GM18907 (cell line): ENCODE data around the gene MTMR1.

Experiments
- ATAC-seq: cut with Tn5 transposase; IDR thresholded peaks from one replicate; pipeline ENCODE4 v1.9.1; 2021; ENCODE audit warnings: mild to moderate bottlenecking, moderate library complexity; ENCODE audit not compliant: unreplicated experiment

MTMR1 gene

GRCh38 chrX:150762258-150763165, 69.3 kb downstream of the MTMR1 start:
- ATAC-seq: no peak

GRCh38 chrX:150763303-150763797, 70.2 kb downstream of the MTMR1 start:
- ATAC-seq: no peak

GRCh38 chrX:150763810-150764209, 70.6 kb downstream of the MTMR1 start:
- no peak for ATAC-seq

- no peak for ATAC-seq
These were observed 72.0 kb downstream of the MTMR1 start for GRCh38 chrX:150765237-150765636.

- ATAC-seq: no peak
These were observed 72.7 kb downstream of the MTMR1 start for GRCh38 chrX:150765782-150766350.

- no peak for ATAC-seq
These were observed 73.3 kb downstream of the MTMR1 start for GRCh38 chrX:150766351-150767044.

- no peak for ATAC-seq
These were observed 73.8 kb downstream of the MTMR1 start for GRCh38 chrX:150767045-150767395.

- no peak for ATAC-seq
These were observed 74.4 kb downstream of the MTMR1 start for GRCh38 chrX:150767475-150768131.

GRCh38 chrX:150768132-150768485, 74.9 kb downstream of the MTMR1 start:
- no peak for ATAC-seq

GRCh38 chrX:150768580-150769190, 75.5 kb downstream of the MTMR1 start:
- ATAC-seq: no peak

- no peak for ATAC-seq
These were observed 76.2 kb downstream of the MTMR1 start for GRCh38 chrX:150769408-150769807.

GRCh38 chrX:150770623-150771022, 77.4 kb downstream of the MTMR1 start:
- ATAC-seq: no peak

- ATAC-seq: no peak
These were observed 77.9 kb downstream of the MTMR1 start for GRCh38 chrX:150771116-150771515.

GRCh38 chrX:150772150-150772970, 79.2 kb downstream of the MTMR1 start:
- peak; percentile 74 for ATAC-seq

GRCh38 chrX:150773117-150773516, 79.9 kb downstream of the MTMR1 start:
- no peak for ATAC-seq

- ATAC-seq: no peak
These were observed 80.4 kb downstream of the MTMR1 start for GRCh38 chrX:150773634-150774033.

- ATAC-seq: no peak
These were observed 81.8 kb downstream of the MTMR1 start for GRCh38 chrX:150774798-150775568.

- no peak for ATAC-seq
These were observed 82.6 kb downstream of the MTMR1 start for GRCh38 chrX:150775569-150776350.
